HCT116 (cell line): Measurements from ENCODE around the gene WDR4.
"Not testable (repeated sequence)": the region's sequence is repeated elsewhere in the genome, so short reads cannot be mapped to it uniquely, and the experiment has no call there.

ENCODE experiments used
- EZH2phosphoT487 ChIP-seq: fragments of 200-600 bp; IDR thresholded peaks from 2 replicates; pipeline ENCODE4 v1.6.1; 2018; ENCODE audit warnings: antibody characterized with exemption, borderline replicate concordance
- ZFX ChIP-seq: fragments of 450-650 bp; IDR thresholded peaks from 2 replicates; pipeline ENCODE4 v1.6.1; 2017
- TF ChIP-seq, protein P1 (sequence below): IDR thresholded peaks from 2 replicates; pipeline ENCODE4 v1.6.1; 2012

DNA sequence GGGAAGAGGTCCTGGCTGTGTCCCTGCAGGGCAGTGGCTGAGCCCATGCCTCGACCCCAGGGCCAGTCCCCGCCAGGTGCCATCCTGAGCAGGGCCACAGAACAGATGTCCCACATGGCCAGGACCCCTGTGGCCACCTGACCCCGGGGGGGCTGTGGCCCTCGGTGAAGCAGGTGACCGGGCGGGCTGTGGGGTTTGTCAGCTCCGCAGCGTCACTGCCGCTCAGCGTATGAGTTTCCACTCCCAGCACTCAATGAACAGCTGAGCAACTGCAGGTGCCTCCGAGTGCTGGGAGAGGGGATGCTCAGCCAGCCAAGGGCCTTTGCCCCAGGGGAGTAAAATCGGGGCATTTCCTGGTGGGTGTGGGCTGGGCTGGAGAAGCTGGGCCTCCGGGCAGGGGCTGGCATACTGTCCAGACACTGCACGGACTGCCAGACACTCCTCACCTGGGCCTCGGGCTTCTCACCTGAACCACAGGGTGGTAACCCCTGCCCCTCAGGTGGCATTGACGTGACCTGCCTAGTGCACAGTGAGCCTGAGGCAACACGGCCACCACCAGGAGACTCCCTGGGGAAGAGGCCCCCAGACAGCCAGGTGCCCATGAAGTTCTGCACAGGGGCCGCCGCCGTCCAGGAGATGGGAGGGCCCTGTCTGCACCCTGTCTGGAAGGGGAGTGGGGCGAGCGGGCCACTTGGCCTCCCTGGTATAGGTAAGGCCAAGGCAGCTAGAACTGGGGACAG, 37.3 kb downstream of the WDR4 start:
- TF ChIP-seq EZH2phosphoT487, ZFX: not testable (repeated sequence)
- TF ChIP-seq, protein P1, sequence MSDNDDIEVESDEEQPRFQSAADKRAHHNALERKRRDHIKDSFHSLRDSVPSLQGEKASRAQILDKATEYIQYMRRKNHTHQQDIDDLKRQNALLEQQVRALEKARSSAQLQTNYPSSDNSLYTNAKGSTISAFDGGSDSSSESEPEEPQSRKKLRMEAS: not testable (repeated sequence)
